Neural progenitor cell (in vitro differentiated cells): Measurements from ENCODE around the gene HCST. TPM values are rescaled to one million over a fixed set of nuclear protein-coding genes. Genes with fewer than 3 reads are reported as not detected.

Experiments used
- DNase-seq: peaks from one replicate; pipeline ENCODE4 v3.0.0-alpha.2; 2016; ENCODE audit warnings: low spot score
- H2AFZ ChIP-seq: fragments of 200-600 bp; sonication (generic); replicated peaks from 2 replicates; pipeline ENCODE4 v1.6.1; 2016; ENCODE audit warnings: antibody characterized with exemption
- H3F3A ChIP-seq: fragments of 200-600 bp; sonication (generic); 2 replicates; pipeline ENCODE4 v1.6.1; 2016; ENCODE audit warnings: antibody characterized with exemption, low read depth
- H3K27ac ChIP-seq: fragments of 200-600 bp; sonication (generic); 2 replicates; pipeline ENCODE4 v1.5.1; 2016; ENCODE audit warnings: mild to moderate bottlenecking
- H3K27me3 ChIP-seq: fragments of 200-600 bp; sonication (generic); 2 replicates; pipeline ENCODE4 v1.6.1; 2016; ENCODE audit warnings: mild to moderate bottlenecking, moderate library complexity
- H3K36me3 ChIP-seq: fragments of 200-600 bp; sonication (generic); 2 replicates; pipeline ENCODE4 v1.5.1; 2016
- H3K4me1 ChIP-seq: fragments of 200-600 bp; sonication (generic); 2 replicates; pipeline ENCODE4 v1.6.1; 2016; ENCODE audit warnings: mixed run types
- H3K4me2 ChIP-seq: fragments of 200-600 bp; sonication (generic); 2 replicates; pipeline ENCODE4 v1.6.1; 2016
- H3K4me3 ChIP-seq: fragments of 200-600 bp; sonication (generic); 2 replicates; pipeline ENCODE4 v1.5.1; 2016
- H3K79me2 ChIP-seq: fragments of 200-600 bp; sonication (generic); 2 replicates; pipeline ENCODE4 v1.6.1; 2016; ENCODE audit warnings: low read depth
- H3K9ac ChIP-seq: fragments of 200-600 bp; sonication (generic); 2 replicates; pipeline ENCODE4 v1.6.1; 2016
- H3K9me3 ChIP-seq: fragments of 200-600 bp; sonication (generic); 2 replicates; pipeline ENCODE4 v1.5.1; 2016; ENCODE audit warnings: low read depth
- H4K20me1 ChIP-seq: fragments of 200-600 bp; sonication (generic); 2 replicates; pipeline ENCODE4 v1.6.1; 2016; ENCODE audit warnings: low read depth
- H3K27ac Mint-ChIP-seq: 3 replicates; pipeline ENCODE4 v1.8.0; 2021; ENCODE audit warnings: mixed read lengths
- H3K27me3 Mint-ChIP-seq: 2 replicates; pipeline ENCODE4 v1.8.0; 2022; ENCODE audit warnings: low read depth, mild to moderate bottlenecking, inconsistent platforms, moderate library complexity, mixed read lengths; ENCODE audit not compliant: insufficient read depth
- H3K36me3 Mint-ChIP-seq: 3 replicates; pipeline ENCODE4 v1.8.0; 2021; ENCODE audit warnings: mixed read lengths
- H3K4me1 Mint-ChIP-seq: 3 replicates; pipeline ENCODE4 v1.8.0; 2021; ENCODE audit warnings: mixed read lengths
- H3K4me3 Mint-ChIP-seq: 3 replicates; pipeline ENCODE4 v1.8.0; 2021; ENCODE audit warnings: mild to moderate bottlenecking, moderate library complexity, mixed read lengths
- H3K9me3 Mint-ChIP-seq: 3 replicates; pipeline ENCODE4 v1.8.0; 2020; ENCODE audit warnings: mixed read lengths
- EZH2 ChIP-seq: fragments of 200-600 bp; sonication (generic); IDR thresholded peaks from 2 replicates; pipeline ENCODE4 v1.6.1; 2017; ENCODE audit warnings: antibody characterized with exemption, mild to moderate bottlenecking, moderate library complexity
- EZH2phosphoT487 ChIP-seq: fragments of 200-600 bp; sonication (generic); IDR thresholded peaks from 2 replicates; pipeline ENCODE4 v1.6.1; 2017; ENCODE audit warnings: antibody characterized with exemption
- total RNA-seq: library from RNA; depleted of rRNA; stranded (reverse); fragments of >200 nt; gene quantifications from 2 replicates; pipeline ENCODE4 v1.2.3, GENCODE V29; 2015; ENCODE audit warnings: low replicate concordance
- TF ChIP-seq, protein P1 (sequence below): fragments of 200-600 bp; sonication (generic); IDR thresholded peaks from 2 replicates; pipeline ENCODE4 v1.5.1; 2017; ENCODE audit warnings: antibody characterized with exemption, mild to moderate bottlenecking

Gene HCST
- total RNA-seq, 1 donor from 2014 or later = not detected

DNA sequence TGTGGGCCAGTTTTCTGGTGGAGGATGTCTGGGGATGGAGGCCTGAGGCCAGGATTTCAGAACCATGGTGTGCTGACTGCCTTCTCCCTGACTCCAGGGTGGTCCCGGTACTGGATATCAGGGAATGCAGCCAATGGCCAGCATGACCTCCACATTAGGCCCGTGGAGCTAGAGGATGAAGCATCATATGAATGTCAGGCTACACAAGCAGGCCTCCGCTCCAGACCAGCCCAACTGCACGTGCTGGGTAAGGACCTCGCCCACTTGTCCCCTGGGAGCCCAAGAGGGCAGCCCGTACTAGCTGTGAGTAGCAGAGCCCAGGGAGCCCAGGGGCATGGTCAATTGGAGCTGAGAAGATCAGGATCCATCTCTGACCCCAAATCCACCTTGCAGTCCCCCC, 44.0 kb upstream of the HCST start:
- TF ChIP-seq, protein P1, sequence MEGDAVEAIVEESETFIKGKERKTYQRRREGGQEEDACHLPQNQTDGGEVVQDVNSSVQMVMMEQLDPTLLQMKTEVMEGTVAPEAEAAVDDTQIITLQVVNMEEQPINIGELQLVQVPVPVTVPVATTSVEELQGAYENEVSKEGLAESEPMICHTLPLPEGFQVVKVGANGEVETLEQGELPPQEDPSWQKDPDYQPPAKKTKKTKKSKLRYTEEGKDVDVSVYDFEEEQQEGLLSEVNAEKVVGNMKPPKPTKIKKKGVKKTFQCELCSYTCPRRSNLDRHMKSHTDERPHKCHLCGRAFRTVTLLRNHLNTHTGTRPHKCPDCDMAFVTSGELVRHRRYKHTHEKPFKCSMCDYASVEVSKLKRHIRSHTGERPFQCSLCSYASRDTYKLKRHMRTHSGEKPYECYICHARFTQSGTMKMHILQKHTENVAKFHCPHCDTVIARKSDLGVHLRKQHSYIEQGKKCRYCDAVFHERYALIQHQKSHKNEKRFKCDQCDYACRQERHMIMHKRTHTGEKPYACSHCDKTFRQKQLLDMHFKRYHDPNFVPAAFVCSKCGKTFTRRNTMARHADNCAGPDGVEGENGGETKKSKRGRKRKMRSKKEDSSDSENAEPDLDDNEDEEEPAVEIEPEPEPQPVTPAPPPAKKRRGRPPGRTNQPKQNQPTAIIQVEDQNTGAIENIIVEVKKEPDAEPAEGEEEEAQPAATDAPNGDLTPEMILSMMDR = no peak
- no peak for TF ChIP-seq EZH2
- Histone ChIP-seq H3K9ac (no peak overlapping the region), H3K4me3 (no peak overlapping the region), H2AFZ (no peak overlapping the region), H3K27me3 (peaks cover 91% of the 10 kb centered on the region), H3K79me2 (no peaks in the 10 kb centered on the region), H3K36me3 (no peaks in the 10 kb centered on the region), H3F3A (peaks cover 41% of the 10 kb centered on the region), H3K9me3 (no peaks in the 10 kb centered on the region), H3K27ac (no peak overlapping the region), H3K4me1 (peaks cover 29% of the 10 kb centered on the region), H3K4me2 (no peak overlapping the region), H4K20me1 (peaks cover 8% of the 10 kb centered on the region)
- Mint-ChIP-seq H3K27me3 (peaks cover 18% of the 10 kb centered on the region), H3K4me1 (peaks cover 66% of the 10 kb centered on the region), H3K4me3 (peak overlapping the region; percentile 95), H3K9me3 (no peaks in the 10 kb centered on the region), H3K27ac (no peak overlapping the region), H3K36me3 (peaks cover 3% of the 10 kb centered on the region)
- no peak for DNase-seq

DNA sequence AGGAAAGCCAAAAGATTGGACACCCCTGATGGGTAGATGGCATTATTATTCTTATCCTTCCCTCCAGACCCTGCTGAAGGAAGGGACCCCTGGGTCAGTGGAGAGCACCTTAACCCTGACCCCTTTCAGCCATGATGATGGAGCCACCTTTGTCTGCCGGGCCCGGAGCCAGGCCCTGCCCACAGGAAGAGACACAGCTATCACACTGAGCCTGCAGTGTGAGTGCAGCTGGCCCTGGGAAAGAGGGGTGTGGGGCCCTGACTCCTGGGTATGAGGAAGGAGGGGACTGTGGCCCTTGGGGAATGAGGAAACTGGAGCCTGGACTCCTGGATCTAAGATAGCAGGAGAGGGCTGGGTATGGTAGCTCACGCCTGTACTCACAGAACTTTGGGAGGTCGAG, 42.9 kb upstream of the HCST start:
- H3K27ac Mint-ChIP-seq = no peak overlapping the region
- H3K4me1 Mint-ChIP-seq = peaks cover 63% of the 10 kb centered on the region
- Histone ChIP-seq H3K9me3 (no peaks in the 10 kb centered on the region), H3K9ac (no peak overlapping the region), H3F3A (peaks cover 41% of the 10 kb centered on the region), H2AFZ (no peak overlapping the region), H3K36me3 (no peaks in the 10 kb centered on the region), H3K27ac (no peak overlapping the region), H3K79me2 (no peaks in the 10 kb centered on the region), H3K4me3 (no peak overlapping the region), H3K4me1 (peaks cover 29% of the 10 kb centered on the region), H3K27me3 (peaks cover 82% of the 10 kb centered on the region), H3K4me2 (no peak overlapping the region), H4K20me1 (peaks cover 8% of the 10 kb centered on the region)
- H3K4me3 Mint-ChIP-seq = peak overlapping the region; percentile 36
- TF ChIP-seq EZH2 (no peak), EZH2phosphoT487 (no peak)
- TF ChIP-seq, protein P1 = no peak
- H3K36me3 Mint-ChIP-seq = peaks cover 7% of the 10 kb centered on the region
- H3K27me3 Mint-ChIP-seq = peaks cover 22% of the 10 kb centered on the region
- no peaks in the 10 kb centered on the region for H3K9me3 Mint-ChIP-seq
- no peak for DNase-seq

DNA sequence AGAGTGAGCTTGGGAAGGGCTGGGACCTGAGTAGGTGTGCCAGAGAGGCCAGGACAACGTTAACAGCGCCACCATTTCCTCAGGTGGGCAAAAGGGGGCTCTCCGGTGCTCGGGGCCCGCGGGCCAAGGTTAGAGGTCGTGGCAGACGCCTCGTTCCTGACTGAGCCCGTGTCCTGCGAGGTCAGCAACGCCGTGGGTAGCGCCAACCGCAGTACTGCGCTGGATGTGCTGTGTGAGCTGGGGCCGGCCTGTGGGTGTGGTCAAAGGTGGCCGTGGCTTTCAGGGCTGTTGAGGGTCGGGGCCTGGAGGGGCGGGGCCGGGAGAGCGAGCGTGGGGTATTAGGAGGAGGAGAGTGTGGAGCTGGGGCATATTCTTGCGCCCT, 41.9 kb upstream of the HCST start:
- TF ChIP-seq EZH2phosphoT487 = peak; percentile 35
- TF ChIP-seq, protein P1 = no peak
- no peak for TF ChIP-seq EZH2
- peak overlapping the region; percentile 84 for H3K4me3 Mint-ChIP-seq
- peaks cover 53% of the 10 kb centered on the region for H3K4me1 Mint-ChIP-seq
- H3K4me3 ChIP-seq = peak overlapping the region; percentile 49
- H3K79me2 ChIP-seq = no peaks in the 10 kb centered on the region
- H3K27me3 ChIP-seq = peaks cover 72% of the 10 kb centered on the region
- H3K4me2 ChIP-seq = peak overlapping the region; percentile 94
- no peak overlapping the region for H2AFZ ChIP-seq
- H3K9me3 ChIP-seq = no peaks in the 10 kb centered on the region
- peaks cover 13% of the 10 kb centered on the region for H3K36me3 Mint-ChIP-seq
- peaks cover 23% of the 10 kb centered on the region for H3K4me1 ChIP-seq
- H3K9me3 Mint-ChIP-seq = no peaks in the 10 kb centered on the region
- DNase-seq = no peak
- no peak overlapping the region for H3K27ac ChIP-seq
- peaks cover 8% of the 10 kb centered on the region for H4K20me1 ChIP-seq
- H3K27ac Mint-ChIP-seq = no peak overlapping the region
- H3F3A ChIP-seq = peaks cover 34% of the 10 kb centered on the region
- H3K27me3 Mint-ChIP-seq = peaks cover 17% of the 10 kb centered on the region
- H3K9ac ChIP-seq = no peak overlapping the region
- H3K36me3 ChIP-seq = no peaks in the 10 kb centered on the region
